Left cardiac atrium (tissue), 4 donors: ENCODE data around the gene RIC8B. TPM values are rescaled to one million over a fixed set of nuclear protein-coding genes. Genes with fewer than 3 reads are reported as not detected.

Experiments
- ATAC-seq, 2 donors: fragments of 200-7000 bp; cut with Tn5 transposase; one replicate each; pipeline ENCODE4 v1.9.1; 2020; ENCODE audit warnings: mild to moderate bottlenecking in 2 of 2, moderate library complexity in 2 of 2
- DNase-seq: peaks from one replicate; pipeline ENCODE4 v3.0.0-alpha.2; 2020
- intact Hi-C, 2 donors: fragments of 100-400 bp; cut with DNase I; formaldehyde crosslinking; loops; one replicate each; pipeline versions ENCODE4 v1.14.1 to v1.15.1; 2022 to 2023
- total RNA-seq, 2 donors: library from RNA; stranded (reverse); fragmentation: NEBNext Ultra II Directional; extraction: Animal tissue kit (Norgen Biotek cat#: 25700); gene quantifications; one replicate each; pipeline ENCODE4 v1.2.1, GENCODE V29; 2021
- donor health status: DM: no; HTN: yes; CAD: no.
- donor health status: DM: no; HTN: yes; CAD: no; lungs with severe emphysema.
- donor health status: DM: yes; HTN: yes; CAD: no.
- donor health status: Dilated cardiomyopathy.

Gene RIC8B
- total RNA-seq, 2 donors from 2014 or later: 16.0 to 21.5 TPM

GRCh38 chr12:106782619-106783018 lies 8.1 kb downstream of the RIC8B start:
- ATAC-seq (no peak), DNase-seq (no peak)
- intact Hi-C loops: no loop called here

- intact Hi-C loops: no loop called here
- DNase-seq (no peak), ATAC-seq (no peak)
Observed at GRCh38 chr12:106783515-106783914, 9.0 kb downstream of the RIC8B start.

- DNase-seq: no peak
- no peak for ATAC-seq
- intact Hi-C loops: no loop called here
Observed at GRCh38 chr12:106790020-106790419, 15.5 kb downstream of the RIC8B start.

- DNase-seq: no peak
- intact Hi-C loops: no loop called here
- no peak for ATAC-seq
Observed at GRCh38 chr12:106791531-106791930, 17.0 kb downstream of the RIC8B start.

- no peak for DNase-seq
- intact Hi-C loops: no loop called here
- no peak for ATAC-seq
Observed at GRCh38 chr12:106794369-106794768, 19.9 kb downstream of the RIC8B start.

GRCh38 chr12:106801167-106801708 lies 26.8 kb downstream of the RIC8B start:
- ATAC-seq: no peak
- intact Hi-C loops: no loop called here
- DNase-seq: no peak

GRCh38 chr12:106801830-106802533 lies 27.5 kb downstream of the RIC8B start:
- ATAC-seq (peak in 1 of 2 donors; percentile 32), DNase-seq (no peak)
- intact Hi-C loops: no loop called here

- intact Hi-C loops: no loop called here
- DNase-seq: no peak
- peak in 1 of 2 donors; percentile 68 for ATAC-seq
Observed at GRCh38 chr12:106804668-106805067, 30.2 kb downstream of the RIC8B start.

- no peak for ATAC-seq
- intact Hi-C loops: no loop called here
- DNase-seq: no peak
Observed at GRCh38 chr12:106814714-106815113, 40.2 kb downstream of the RIC8B start.

GRCh38 chr12:106815741-106816140 lies 41.3 kb downstream of the RIC8B start:
- intact Hi-C loops: no loop called here
- ATAC-seq (no peak), DNase-seq (no peak)

- DNase-seq: no peak
- no peak for ATAC-seq
- intact Hi-C loops: no loop called here
Observed at GRCh38 chr12:106816231-106816630, 41.7 kb downstream of the RIC8B start.

- DNase-seq (no peak), ATAC-seq (no peak)
- intact Hi-C loops: no loop called here
Observed at GRCh38 chr12:106819991-106820390, 45.5 kb downstream of the RIC8B start.

GRCh38 chr12:106831699-106832098 lies 57.2 kb downstream of the RIC8B start:
- intact Hi-C loops: no loop called here
- ATAC-seq (no peak), DNase-seq (no peak)

GRCh38 chr12:106837782-106838181 lies 63.3 kb downstream of the RIC8B start:
- no peak for DNase-seq
- intact Hi-C loops: loop anchor here in 1 of 2 donors (5.0 kb wide), 1 partner anchor 100 kb away; no protein-coding TSS in a partner anchor
- ATAC-seq: no peak

- DNase-seq (no peak), ATAC-seq (peak in 1 of 2 donors; percentile 44)
- intact Hi-C loops: loop anchor here in 1 of 2 donors (5.0 kb wide), 1 partner anchor 102 kb away; no protein-coding TSS in a partner anchor
Observed at GRCh38 chr12:106839333-106839732, 64.9 kb downstream of the RIC8B start.

GRCh38 chr12:106840243-106840642 lies 65.8 kb downstream of the RIC8B start:
- ATAC-seq: peak; percentile 13 to 82
- no peak for DNase-seq
- intact Hi-C loops: loop anchor here in 1 of 2 donors (5.0 kb wide), 1 partner anchor 453 kb away; no protein-coding TSS in a partner anchor

GRCh38 chr12:106841510-106842302 lies 67.2 kb downstream of the RIC8B start:
- intact Hi-C loops: loop anchor here in 1 of 2 donors (5.0 kb wide), 1 partner anchor 454 kb away; no protein-coding TSS in a partner anchor
- DNase-seq (no peak), ATAC-seq (peak; percentile 78 to 85)

GRCh38 chr12:106845902-106846301 lies 71.4 kb downstream of the RIC8B start:
- ATAC-seq: no peak
- intact Hi-C loops: no loop called here
- DNase-seq: no peak

- DNase-seq (no peak), ATAC-seq (no peak)
- intact Hi-C loops: no loop called here
Observed at GRCh38 chr12:106847861-106848260, 73.4 kb downstream of the RIC8B start.

- intact Hi-C loops: no loop called here
- no peak for DNase-seq
- no peak for ATAC-seq
Observed at GRCh38 chr12:106851306-106851705, 76.8 kb downstream of the RIC8B start.
